Fibroblast of skin of right quadriceps (primary cell): ENCODE measurements around the gene IMMP2L.
"Not testable (repeated sequence)": the region's sequence is repeated elsewhere in the genome, so short reads cannot be mapped to it uniquely, and the experiment has no call there.

Experiments
- DNase-seq: peaks from one replicate; pipeline ENCODE4 v3.0.0-alpha.2; 2013

Gene IMMP2L

DNA sequence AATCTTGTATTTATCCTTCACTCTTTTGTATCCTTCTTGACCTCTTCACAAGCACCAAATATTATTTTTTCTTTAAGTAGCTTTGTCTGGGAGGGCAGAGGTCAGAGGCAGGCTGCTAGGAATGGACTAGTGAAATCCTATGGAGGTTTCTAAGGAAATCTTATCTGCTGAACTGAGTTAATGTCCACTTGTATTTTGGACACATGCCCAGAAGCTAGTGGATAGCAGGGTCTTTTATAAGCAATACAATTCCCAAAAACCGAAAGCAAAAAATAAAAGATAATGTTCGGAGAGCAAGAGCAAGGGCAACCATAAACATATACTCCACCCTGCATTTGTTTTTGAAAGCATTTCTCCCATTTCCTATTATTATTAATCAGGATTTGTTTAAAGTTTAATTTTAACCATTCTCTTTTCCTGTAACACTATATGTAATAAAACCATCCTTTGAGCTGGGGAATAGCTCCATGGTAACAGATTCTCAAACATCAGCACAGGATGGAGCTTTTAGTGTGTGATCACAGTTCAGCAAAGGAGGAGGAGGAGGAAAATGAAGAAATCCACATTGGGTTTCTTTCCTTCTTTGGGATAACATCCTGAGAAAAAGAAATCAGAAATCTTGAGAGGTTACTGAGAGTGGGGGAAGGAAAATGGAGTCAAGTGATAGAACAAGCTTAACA lies 799.6 kb downstream of the IMMP2L start:
- DNase-seq = no peak

DNA sequence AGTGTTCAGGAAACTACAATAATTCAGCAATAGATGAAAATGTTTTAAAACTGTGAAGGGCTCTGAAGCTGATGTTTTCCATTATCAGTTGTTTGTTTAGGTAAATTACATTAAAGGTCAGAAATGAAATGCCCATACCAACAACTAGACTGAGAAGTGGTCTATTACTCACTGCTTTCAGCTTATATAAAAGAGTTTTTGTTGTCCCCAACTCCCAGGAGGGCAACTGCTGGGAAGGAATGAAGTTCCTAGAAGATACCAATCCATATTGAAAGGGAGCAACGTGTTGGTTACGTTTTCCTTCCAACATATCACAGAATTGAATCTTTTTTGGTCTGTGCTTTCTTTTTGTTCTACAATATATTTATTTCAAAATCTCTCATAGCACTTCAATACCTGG lies 802.0 kb downstream of the IMMP2L start:
- DNase-seq = no peak

DNA sequence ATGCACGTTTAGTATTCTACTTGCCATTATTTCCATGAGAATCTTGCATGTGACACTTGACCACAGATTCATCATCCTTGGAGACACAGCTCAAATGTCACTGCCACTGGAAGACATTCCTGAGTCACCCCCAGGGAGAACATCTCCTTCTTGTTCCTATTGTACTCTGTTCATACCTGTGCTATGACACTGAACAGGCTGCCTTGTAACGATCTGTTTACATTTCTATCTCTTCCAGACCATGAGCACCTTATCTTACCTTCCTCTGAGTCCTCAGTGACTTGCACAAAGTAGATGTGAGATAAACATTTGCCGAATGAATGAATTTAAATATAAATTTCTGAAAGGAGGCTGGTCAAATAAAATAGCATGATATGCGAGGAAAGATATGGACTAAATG lies 803.2 kb downstream of the IMMP2L start:
- no peak for DNase-seq

DNA sequence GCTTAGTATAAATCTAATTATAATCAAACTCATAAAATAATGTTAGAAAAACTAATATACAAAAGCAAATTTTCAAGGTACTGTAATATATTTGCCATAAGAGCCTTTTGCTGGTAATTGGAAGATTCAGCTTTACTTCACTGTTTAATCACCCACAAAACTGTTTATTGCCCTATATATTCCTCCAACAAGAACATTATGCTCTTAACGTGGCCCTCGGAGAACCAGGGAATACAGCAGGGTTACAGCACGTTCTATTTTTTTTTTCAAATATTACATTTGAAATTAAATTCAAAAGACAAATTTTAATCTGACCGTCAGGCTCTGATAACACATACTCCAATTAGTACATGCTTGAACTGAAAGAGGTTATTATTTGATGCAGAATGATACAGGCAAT lies 807.6 kb downstream of the IMMP2L start:
- DNase-seq = no peak

DNA sequence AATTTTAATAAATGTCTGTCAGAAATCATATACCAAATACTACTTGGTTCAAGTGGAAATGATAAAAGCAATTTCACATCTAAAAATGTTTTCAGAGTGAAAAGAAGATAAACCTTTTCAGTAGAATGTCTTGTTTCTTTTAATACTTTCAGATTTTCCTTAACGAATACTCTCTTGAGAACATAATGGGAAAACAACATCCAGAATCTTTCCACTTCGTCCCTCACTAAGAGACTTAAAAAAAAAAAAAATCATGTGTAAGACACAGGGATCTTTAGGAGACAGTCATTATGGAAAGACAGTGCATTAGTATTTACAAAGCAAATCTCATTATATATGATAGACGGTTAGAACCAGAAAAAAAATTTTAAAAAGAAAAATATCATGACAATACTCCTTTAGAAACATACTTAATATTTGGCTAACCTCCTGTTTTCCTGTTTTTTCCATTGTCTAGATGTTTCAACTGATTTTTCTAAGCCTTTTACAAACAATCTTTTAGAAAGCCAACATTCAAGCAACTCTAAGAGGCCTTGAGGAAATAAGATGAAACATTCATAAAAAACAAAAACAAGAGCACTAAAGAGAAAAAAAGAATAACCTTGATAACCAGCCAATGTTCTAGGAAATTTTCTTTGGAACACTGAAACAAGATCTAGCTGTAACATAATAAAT lies 811.2 kb downstream of the IMMP2L start:
- DNase-seq = no peak

DNA sequence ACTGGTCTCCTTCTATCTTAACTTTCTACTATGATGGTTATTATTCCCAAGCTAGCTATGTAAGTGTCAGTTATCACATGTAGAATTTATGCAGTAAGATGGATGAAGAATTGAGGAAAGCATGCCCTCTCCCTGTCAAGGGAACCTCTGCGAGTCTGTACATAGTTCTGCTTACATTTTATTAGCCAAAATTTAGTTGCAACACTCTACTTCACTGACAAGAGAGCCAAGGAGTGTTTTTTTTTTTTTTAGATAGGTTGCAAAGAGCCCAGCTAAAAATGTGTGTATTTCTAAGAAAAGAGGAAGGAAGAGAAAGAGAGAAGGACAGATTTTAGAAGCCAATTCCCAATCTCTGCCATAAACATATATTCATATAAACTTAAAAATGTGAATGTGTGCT lies 829.1 kb downstream of the IMMP2L start:
- no peak for DNase-seq

DNA sequence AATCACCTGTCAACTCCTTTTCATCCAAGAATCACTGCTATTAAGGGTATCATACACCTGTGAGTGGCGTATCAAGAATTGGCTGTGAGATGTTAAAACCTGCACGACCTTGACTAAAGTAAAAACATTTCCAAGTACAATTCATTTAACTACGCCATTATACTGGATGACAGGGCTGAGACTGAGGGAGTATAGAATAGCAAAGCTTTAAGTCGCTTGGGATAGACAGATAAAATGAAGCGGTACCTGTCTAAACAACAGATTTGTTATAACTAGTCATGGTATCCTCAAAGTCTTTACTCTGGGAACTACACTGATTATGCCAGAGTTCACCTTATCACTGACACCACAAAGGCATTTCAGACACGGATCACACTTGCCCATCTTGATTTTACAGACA lies 837.5 kb downstream of the IMMP2L start:
- DNase-seq = no peak

DNA sequence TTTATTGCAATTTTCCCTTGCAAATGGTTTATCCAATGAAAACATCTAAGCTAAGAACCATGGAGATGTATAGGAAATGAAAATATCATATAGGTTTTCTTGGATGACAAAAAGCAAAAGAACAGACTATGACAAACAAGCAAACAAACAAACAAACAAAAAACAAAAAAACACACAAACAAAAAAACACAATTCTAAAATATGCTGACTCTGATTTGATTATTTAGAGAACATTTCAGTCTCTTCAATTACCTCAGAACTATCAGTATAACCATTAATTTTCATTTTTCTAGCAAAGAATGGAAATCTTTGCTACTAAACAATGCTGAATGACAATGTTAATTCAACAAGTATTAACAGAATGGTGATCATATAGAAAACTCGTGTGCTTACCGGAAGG lies 840.9 kb downstream of the IMMP2L start:
- no peak for DNase-seq

DNA sequence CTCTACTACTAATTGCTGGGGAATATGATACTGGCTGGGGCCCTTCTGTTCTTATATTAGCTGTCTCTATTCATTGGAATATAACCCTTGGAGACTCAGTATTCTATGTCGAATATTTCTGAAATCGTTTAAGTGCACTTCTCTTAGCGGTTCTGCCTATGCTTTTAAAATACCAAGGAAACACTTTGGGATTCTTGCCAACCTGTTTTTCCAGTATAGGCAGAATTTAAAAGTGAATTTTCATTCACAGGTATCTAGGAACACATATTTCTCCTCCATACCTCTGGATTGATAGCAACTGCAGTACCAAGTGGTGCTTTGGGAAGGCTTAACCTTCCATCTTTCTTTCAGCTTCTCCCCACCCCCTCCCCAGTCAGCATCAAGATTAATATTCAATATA lies 841.7 kb downstream of the IMMP2L start:
- DNase-seq = no peak

DNA sequence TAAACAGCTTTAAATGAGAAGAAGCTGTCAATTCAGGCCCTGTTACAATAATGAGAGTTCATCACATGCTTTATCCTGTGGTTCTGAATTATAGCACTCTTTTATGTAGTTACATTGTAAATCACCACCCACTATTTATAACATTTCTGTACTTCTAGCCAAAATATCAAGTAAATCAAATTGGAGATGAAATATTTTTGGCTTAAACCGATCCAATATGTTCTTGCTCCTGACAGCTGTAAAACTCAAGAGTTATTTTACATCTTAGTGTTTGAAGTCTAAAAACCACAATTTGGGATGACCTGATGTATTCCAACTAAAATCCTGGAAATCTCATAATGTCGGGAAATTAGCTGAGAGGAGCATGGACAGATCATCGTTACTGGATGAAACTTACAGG lies 842.6 kb downstream of the IMMP2L start:
- no peak for DNase-seq

DNA sequence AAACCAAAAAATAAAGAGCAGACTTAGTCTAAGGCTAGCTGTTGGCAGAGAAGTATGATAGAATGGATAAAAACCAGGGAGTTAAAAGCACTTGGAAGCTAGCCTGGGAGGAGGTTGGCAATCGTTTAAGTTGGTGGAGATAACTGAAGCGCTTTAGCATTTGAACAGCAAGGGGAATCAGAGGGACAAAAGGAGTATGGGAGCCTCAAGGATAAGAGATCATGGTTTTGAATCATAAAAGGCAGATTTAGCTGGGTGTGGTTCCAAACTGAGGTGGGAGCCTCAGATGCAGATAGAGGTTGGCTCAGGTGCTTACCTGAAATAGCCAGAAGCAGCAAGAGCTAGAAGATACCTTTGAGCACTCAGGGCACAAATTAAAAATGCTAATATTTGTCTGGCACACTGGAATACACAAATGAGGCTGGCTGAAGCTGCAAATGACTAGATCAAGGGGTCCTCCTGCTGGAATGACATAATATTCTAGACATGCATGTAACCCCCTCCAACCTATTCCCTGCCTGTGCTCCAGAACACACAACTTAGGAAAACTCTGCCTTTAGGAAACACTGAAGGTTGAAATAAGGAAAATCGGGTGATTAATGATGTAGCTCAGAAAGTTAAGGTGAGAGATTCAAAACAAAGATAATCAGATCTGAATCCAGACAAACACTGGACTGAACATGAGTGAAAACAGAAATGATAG lies 843.6 kb downstream of the IMMP2L start:
- no peak for DNase-seq

DNA sequence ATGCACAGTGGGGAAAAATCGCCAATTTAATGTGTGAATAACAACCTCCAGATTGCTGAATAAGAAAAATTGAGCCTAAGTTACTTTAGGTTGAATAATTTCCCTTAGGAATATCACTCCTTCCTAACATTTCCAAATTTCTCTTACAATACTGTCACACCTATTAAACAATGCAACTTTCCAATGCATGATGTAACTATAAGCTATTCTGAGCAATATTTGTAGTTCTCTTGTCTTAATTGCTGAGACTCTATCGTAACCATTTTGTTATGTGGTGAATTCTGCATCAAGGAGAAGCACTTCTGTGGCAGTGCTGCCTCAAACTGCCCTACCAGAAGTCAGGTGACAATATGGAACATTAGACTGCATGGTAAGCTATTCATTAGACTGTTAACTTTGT lies 858.1 kb downstream of the IMMP2L start:
- no peak for DNase-seq

DNA sequence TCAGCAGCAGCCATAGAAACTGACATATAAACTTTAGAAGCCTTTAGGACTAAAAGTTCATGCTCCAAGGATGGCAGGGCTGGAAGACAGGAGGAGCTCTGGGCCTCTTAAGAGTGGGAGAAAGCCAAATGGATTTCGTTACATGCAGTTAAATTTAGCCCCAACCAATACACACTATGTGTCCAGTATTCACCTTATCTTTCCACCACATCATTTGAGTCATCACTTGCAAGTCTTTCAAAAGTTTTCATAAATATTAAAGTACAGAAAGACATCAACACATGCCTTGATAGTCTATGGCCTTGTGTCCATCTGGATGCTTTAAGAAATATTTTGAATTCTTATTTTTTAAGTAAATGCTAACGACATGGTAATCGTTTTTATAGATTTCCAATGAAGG lies 863.7 kb downstream of the IMMP2L start:
- DNase-seq = no peak

DNA sequence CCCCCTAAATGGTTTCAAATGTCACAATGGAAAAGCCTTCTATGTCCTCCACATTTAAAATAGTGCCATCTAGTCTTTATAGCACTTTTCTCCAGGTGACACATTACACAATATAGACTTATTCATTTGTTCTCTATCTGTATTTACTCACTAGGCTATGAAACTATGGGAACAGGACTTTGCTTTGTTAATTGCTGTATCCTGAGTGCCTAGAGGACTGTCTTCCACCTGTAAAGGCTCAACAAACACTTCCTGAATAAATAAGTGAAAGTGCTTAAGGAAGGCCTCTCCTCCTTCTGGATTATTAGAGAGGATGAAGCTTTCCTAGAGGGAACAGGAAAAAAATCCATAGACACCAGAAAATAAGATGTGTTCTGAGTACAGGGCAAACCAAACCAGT lies 868.9 kb downstream of the IMMP2L start:
- no peak for DNase-seq

DNA sequence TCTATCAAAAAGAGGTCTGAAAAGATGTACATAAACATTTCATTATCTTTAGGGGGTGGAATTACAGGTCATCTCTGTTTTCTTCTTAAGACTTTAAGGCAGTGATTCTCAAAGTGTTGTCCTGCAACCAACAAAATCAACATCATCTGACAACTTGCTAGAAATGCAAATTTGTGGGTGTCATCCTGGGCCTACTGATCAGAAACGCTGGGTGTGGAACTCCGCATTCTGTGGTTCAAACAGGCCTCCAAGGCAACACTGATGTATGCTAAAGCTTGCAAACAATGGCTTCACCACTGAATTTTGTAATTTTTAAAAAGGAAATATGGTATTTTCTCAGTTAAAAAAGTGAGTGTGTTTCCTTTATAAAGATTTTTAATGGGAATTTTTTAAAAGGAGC lies 873.4 kb downstream of the IMMP2L start:
- no peak for DNase-seq

DNA sequence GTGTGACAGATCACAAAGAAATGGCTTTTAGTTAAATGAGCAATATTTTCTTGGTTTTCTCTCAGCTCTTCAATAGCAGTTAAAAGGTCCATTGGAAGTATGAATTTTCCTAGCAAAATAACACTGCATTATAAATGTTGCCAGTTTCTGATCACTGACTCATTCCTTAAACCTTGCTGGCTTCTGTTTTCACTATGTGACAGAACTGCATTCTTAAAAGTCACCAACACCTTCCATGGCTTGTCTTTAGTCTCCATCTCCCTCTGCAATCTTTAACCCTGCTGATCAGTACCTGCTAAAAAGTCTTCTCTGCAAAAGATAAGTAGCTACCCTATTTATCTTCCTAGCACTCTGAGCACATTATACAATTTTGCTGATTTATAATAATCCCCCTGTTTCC lies 876.4 kb downstream of the IMMP2L start:
- DNase-seq = no peak

DNA sequence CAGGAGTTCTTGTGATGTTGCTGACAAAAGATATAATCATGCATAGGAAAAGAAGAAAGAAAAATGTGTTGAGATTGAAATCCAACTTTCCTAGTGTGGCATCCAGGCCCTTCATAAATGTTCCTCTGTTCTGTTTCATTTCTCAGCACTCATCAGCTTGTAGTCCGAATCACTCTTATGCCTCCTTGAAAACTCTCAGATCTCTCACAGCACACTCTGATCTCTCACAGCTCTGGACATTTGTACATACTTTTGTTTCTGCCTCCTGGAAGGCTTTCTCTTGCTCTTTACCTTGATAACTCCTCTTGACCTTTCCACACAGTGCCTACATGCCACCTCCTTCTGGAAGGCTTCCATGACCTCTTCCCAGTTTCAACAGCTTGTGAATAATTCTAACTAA lies 880.4 kb downstream of the IMMP2L start:
- no peak for DNase-seq

DNA sequence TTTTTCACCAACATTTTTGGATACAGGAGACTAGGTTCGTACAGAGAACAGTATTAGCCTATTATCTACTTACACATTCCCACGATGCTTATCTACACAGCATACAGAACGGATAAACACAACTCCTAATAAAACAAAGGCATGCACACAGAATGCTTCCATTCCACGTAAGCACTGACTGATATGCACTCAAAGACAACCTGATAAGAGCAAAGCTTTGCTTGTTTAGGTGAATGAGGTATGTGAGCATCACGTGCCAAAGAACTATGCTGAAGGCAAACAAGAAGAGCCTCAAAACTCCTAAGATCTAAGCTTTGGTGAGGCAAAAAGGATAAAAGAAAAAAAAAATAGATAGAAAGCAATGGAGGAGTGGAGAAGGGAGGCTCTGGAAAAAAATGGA lies 884.9 kb downstream of the IMMP2L start:
- no peak for DNase-seq

DNA sequence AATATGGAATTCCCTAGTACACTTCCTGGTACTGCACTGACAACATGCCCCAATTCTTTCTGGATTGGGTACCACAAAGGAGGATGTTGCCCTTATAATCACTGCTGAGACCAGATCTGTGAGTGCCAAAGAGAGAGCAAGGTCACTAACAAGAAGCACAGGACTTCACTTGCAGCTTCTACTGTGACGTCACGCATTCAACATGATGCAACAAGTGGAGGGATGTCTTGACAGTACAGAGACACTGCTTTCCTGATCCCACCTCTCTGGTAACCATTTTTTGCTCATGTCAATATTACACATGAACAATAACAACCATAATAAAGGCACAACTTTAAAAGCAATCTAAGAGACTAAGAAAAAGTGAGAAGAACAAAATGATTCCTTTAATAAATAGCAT lies 885.5 kb downstream of the IMMP2L start:
- DNase-seq = no peak

DNA sequence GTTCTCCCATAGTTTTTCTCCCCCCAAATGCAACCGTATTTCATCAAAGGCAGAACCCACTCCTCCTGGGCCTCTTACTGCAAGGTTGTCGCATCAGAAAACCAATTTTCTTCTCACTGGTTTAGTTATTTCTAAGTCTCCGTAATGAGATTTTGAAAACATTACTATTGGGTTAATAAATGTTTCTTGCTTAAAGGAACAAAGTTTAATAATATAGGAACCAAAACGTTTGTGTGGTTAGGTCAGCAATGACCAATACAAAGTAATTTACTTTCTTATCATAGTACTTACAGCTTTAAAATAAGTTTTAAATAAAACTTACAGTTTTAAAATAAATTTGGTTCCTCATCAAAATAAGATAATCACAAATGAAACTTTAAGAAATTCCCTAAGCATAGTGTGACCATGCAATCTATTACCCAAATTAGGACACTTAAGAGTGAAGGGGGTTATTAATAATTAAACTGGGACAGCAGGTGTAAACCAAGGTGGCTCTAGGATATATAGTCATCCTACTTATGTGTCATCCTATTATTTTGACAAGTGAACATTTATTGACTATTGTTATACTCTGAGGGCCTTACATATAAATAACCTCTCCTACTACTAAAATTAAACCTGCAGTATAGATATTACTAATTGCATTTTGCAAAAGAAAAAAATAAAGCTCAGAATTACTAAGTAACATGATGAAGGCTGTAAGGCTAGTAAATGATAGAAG lies 886.7 kb downstream of the IMMP2L start:
- DNase-seq = no peak

DNA sequence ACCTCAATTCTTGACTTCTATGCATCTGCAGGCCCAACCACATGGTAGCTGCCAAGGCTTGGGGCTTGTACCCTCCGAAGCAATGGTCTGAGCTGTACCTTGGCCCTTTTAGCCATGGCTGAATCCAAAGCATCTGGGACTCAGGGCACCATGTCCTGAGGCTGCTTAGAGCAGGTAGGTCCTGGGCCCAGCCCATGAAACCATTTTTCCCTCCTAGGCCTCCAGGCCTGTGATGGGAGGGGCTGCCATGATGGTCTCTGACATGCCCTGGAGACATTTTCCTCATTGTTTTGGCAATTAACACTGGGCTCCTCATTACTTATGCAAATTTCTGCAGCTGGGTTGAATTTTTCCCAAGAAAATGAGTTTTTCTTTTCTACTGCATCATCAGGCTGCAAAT lies 889.1 kb downstream of the IMMP2L start:
- DNase-seq = no peak

DNA sequence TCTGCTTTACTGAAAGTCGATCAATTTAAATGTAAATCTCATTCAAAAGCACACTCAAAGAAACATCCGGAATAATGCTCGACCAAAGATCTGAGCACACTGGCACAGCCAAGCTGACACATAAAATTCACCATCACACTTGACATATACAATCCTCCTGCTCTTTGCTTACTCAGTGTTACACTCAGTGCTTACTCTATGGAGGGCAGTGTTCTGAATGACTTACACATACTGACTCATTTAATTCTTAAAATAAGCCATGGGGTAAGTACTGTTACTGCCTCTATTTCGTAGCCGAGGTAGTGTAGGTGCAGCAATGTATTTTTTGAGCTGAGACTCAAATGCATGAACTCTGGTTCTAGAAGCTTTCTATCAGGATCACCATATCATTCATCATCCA lies 892.9 kb downstream of the IMMP2L start:
- no peak for DNase-seq

DNA sequence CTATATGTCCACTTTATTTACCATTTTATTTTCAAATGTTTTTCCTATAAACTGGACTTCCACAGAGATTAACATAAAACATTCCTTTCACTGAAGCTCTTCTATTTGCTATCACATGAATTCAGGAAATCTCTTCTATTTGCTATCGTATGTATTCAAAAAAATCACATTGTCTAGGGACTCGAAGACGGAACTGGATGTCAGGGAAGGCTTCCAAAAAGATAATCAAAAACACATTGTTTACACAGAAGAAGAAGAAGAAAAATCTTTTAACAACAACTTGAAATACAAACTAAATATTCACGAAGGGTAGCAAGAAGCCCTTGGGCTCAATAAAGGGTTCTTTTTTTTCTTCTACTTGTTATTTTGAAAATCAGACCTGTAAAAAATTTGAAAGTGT lies 897.5 kb downstream of the IMMP2L start:
- no peak for DNase-seq

DNA sequence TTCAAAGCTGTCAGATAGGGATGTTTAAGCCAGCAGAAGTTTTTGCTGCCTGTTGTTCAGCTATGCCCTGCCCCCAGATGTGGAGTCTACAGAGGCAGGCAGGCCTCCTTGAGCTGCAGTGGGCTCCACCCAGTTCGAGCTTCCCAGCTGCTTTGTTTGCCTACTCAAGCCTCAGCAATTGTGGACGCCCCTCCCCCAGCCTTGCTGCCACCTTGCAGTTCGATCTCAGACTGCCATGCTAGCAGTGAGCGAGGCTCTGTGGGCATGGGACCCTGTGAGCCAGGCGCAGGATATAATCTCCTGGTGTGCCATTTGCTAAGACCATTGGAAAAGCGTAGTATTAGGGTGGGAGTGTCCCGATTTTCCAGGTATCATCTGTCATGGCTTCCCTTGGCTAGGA lies 901.7 kb downstream of the IMMP2L start:
- not testable (repeated sequence) for DNase-seq
